HepG2 (cell line): ENCODE data around the gene OTUD4. TPM values are rescaled to one million over a fixed set of nuclear protein-coding genes. Genes with fewer than 3 reads are reported as not detected.

ENCODE experiments used
- ASH2L ChIP-seq: fragments of 300-600, 200-600 bp; sonication (generic); IDR thresholded peaks from 2 replicates; pipeline ENCODE4 v1.7.0; 2017; ENCODE audit warnings: low read depth, mild to moderate bottlenecking, moderate library complexity, mixed read lengths, low read length; ENCODE audit not compliant: insufficient read length
- GATAD2A ChIP-seq: IDR thresholded peaks from 2 replicates; pipeline ENCODE4 v1.6.1; 2016
- KDM3A ChIP-seq: IDR thresholded peaks from 2 replicates; pipeline ENCODE4 v1.6.1; 2018; ENCODE audit warnings: low read depth, missing compliant biosample characterization
- MYC ChIP-seq: sonication (generic); formaldehyde crosslinking; IDR thresholded peaks from 2 replicates; pipeline ENCODE4 v1.9.0; 2021; ENCODE audit warnings: missing genetic modification reagents, borderline replicate concordance
- NR2F6 ChIP-seq, 2 experiments: IDR thresholded peaks; 2 replicates each; pipeline ENCODE4 v1.6.1; 2016; ENCODE audit warnings: antibody characterized with exemption in 1 of 2, mild to moderate bottlenecking in 1 of 2
- PREB ChIP-seq: sonication (generic); formaldehyde crosslinking; IDR thresholded peaks from 2 replicates; pipeline ENCODE4 v1.4.0; 2020; ENCODE audit warnings: missing genetic modification reagents
- THAP11 ChIP-seq: IDR thresholded peaks from 2 replicates; pipeline ENCODE4 v1.6.1; 2016; ENCODE audit warnings: missing biosample characterization, missing genetic modification reagents
- YEATS2 ChIP-seq: sonication (generic); formaldehyde crosslinking; IDR thresholded peaks from 2 replicates; pipeline ENCODE4 v1.4.0; 2020; ENCODE audit warnings: missing genetic modification reagents, borderline replicate concordance
- ZNF24 ChIP-seq: fragments of 450-650 bp; IDR thresholded peaks from 2 replicates; pipeline ENCODE4 v1.6.1; 2017; ENCODE audit warnings: antibody characterized with exemption, mild to moderate bottlenecking
- polyA plus RNA-seq, 8 experiments: library from polyadenylated mRNA; depleted of rRNA in 3 of 8; stranded (reverse) in 7 of 8; unstranded in 1 of 8; fragments of >200 nt; fragmentation: Illumina TruSeq in 4 of 8; extraction: Trizol in 4 of 8; gene quantifications; 2 replicates each; pipeline versions ENCODE4 v1.2.1 to v1.2.3, GENCODE V29; 2011 to 2016; ENCODE audit warnings: low read depth in 4 of 8, missing spikeins in 1 of 8, mixed read lengths in 1 of 8; ENCODE audit not compliant: insufficient read depth in 1 of 8
- total RNA-seq, 5 experiments: library from RNA; depleted of rRNA; stranded (reverse); fragments of >200 nt; fragmentation: Illumina TruSeq; extraction: Trizol; gene quantifications; 2 replicates each; pipeline ENCODE4 v1.2.3, GENCODE V29; 2016; ENCODE audit warnings: low read depth in 1 of 5
- TF ChIP-seq, protein P1 (sequence below), 2 experiments: fragments of 450-650 bp in 1 of 2; sonication (generic) in 1 of 2; formaldehyde crosslinking in 1 of 2; IDR thresholded peaks; 2 replicates each; pipeline versions ENCODE4 v1.6.1 to v1.8.0; 2016 to 2022; ENCODE audit warnings: antibody characterized with exemption in 1 of 2, mild to moderate bottlenecking in 1 of 2, missing genetic modification reagents in 1 of 2
- TF ChIP-seq, protein P2 (sequence below): sonication (generic); formaldehyde crosslinking; IDR thresholded peaks from 2 replicates; pipeline ENCODE4 v1.4.0; 2020; ENCODE audit warnings: mild to moderate bottlenecking, missing genetic modification reagents
- TF ChIP-seq, protein P3 (sequence below): IDR thresholded peaks from 2 replicates; pipeline ENCODE4 v1.6.1; 2016; ENCODE audit warnings: control low read depth

Gene OTUD4
- total and polyA plus RNA-seq, 2 of the 13 experiments (the other 11 are each of a cell fraction or from before 2014, with no cell fraction given): 16.1 to 18.0 TPM

DNA sequence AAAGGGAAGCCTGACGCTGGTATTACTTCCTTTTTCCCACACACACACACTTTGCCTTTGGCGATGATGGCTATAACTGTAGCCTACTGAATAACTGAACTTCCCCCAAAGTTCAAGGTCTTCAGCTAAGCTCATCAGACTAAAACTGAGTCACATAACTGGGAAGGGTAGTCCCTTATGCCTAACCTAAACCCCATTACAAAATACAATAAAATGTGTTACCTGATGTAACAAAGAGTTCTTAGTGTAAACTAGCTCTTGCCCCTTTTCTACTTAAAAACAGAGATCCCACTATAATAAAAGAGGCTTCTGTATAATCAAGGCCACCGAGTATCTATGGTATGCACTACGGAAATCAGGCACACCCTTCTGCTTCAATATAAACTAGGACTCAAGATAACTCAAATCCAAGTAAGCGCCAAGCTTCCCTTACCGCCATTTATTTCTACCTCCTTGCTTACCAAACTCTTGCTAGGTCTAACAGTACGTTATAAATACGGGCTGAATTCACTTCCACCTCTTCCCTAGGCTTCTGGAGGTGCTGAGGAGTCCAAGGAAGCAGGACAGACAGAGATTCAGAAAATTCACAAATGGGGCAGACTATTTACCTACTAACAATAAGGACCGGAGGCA lies 2.4 kb downstream of the OTUD4 start (continued):
- TF ChIP-seq, protein P1, sequence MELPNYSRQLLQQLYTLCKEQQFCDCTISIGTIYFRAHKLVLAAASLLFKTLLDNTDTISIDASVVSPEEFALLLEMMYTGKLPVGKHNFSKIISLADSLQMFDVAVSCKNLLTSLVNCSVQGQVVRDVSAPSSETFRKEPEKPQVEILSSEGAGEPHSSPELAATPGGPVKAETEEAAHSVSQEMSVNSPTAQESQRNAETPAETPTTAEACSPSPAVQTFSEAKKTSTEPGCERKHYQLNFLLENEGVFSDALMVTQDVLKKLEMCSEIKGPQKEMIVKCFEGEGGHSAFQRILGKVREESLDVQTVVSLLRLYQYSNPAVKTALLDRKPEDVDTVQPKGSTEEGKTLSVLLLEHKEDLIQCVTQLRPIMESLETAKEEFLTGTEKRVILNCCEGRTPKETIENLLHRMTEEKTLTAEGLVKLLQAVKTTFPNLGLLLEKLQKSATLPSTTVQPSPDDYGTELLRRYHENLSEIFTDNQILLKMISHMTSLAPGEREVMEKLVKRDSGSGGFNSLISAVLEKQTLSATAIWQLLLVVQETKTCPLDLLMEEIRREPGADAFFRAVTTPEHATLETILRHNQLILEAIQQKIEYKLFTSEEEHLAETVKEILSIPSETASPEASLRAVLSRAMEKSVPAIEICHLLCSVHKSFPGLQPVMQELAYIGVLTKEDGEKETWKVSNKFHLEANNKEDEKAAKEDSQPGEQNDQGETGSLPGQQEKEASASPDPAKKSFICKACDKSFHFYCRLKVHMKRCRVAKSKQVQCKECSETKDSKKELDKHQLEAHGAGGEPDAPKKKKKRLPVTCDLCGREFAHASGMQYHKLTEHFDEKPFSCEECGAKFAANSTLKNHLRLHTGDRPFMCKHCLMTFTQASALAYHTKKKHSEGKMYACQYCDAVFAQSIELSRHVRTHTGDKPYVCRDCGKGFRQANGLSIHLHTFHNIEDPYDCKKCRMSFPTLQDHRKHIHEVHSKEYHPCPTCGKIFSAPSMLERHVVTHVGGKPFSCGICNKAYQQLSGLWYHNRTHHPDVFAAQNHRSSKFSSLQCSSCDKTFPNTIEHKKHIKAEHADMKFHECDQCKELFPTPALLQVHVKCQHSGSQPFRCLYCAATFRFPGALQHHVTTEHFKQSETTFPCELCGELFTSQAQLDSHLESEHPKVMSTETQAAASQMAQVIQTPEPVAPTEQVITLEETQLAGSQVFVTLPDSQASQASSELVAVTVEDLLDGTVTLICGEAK (IDR thresholded peaks at IDR 0.05): no peak
- TF ChIP-seq, protein P1 (CRISPR knock-in tag; IDR thresholded peaks at IDR 0.05): no peak
- TF ChIP-seq NR2F6 (IDR thresholded peaks at IDR 0.05) (no peak), NR2F6 (CRISPR knock-in tag; IDR thresholded peaks at IDR 0.05) (peak; percentile 29; the same call in 1 of the 2 replicates), ZNF24 (no peak), MYC (no peak), THAP11 (CRISPR knock-in tag) (peak; percentile 40; the same call in 1 of the 2 replicates), PREB (CRISPR knock-in tag) (no peak), YEATS2 (CRISPR knock-in tag) (no peak), KDM3A (CRISPR knock-in tag) (no peak), ASH2L (peak; percentile 2), GATAD2A (CRISPR knock-in tag) (peak; percentile 38; the same call in 1 of the 2 replicates)
- TF ChIP-seq, protein P2, sequence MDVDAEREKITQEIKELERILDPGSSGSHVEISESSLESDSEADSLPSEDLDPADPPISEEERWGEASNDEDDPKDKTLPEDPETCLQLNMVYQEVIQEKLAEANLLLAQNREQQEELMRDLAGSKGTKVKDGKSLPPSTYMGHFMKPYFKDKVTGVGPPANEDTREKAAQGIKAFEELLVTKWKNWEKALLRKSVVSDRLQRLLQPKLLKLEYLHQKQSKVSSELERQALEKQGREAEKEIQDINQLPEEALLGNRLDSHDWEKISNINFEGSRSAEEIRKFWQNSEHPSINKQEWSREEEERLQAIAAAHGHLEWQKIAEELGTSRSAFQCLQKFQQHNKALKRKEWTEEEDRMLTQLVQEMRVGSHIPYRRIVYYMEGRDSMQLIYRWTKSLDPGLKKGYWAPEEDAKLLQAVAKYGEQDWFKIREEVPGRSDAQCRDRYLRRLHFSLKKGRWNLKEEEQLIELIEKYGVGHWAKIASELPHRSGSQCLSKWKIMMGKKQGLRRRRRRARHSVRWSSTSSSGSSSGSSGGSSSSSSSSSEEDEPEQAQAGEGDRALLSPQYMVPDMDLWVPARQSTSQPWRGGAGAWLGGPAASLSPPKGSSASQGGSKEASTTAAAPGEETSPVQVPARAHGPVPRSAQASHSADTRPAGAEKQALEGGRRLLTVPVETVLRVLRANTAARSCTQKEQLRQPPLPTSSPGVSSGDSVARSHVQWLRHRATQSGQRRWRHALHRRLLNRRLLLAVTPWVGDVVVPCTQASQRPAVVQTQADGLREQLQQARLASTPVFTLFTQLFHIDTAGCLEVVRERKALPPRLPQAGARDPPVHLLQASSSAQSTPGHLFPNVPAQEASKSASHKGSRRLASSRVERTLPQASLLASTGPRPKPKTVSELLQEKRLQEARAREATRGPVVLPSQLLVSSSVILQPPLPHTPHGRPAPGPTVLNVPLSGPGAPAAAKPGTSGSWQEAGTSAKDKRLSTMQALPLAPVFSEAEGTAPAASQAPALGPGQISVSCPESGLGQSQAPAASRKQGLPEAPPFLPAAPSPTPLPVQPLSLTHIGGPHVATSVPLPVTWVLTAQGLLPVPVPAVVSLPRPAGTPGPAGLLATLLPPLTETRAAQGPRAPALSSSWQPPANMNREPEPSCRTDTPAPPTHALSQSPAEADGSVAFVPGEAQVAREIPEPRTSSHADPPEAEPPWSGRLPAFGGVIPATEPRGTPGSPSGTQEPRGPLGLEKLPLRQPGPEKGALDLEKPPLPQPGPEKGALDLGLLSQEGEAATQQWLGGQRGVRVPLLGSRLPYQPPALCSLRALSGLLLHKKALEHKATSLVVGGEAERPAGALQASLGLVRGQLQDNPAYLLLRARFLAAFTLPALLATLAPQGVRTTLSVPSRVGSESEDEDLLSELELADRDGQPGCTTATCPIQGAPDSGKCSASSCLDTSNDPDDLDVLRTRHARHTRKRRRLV (CRISPR knock-in tag): no peak
- TF ChIP-seq, protein P3, sequence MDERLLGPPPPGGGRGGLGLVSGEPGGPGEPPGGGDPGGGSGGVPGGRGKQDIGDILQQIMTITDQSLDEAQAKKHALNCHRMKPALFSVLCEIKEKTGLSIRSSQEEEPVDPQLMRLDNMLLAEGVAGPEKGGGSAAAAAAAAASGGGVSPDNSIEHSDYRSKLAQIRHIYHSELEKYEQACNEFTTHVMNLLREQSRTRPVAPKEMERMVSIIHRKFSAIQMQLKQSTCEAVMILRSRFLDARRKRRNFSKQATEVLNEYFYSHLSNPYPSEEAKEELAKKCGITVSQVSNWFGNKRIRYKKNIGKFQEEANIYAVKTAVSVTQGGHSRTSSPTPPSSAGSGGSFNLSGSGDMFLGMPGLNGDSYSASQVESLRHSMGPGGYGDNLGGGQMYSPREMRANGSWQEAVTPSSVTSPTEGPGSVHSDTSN: no peak
